HepG2 (cell line): ENCODE measurements around the gene SLC4A11. TPM values are rescaled to one million over a fixed set of nuclear protein-coding genes. Genes with fewer than 3 reads are reported as not detected.

ENCODE experiments used
- DR1 ChIP-seq: sonication (generic); formaldehyde crosslinking; IDR thresholded peaks from 2 replicates; pipeline ENCODE4 v1.8.0; 2021; ENCODE audit warnings: mild to moderate bottlenecking, missing genetic modification reagents, inconsistent platforms
- EHMT2 ChIP-seq: fragments of 200-600 bp; sonication (generic); IDR thresholded peaks from 2 replicates; pipeline ENCODE4 v1.7.0; 2017; ENCODE audit warnings: antibody characterized with exemption, low read depth, low read length, borderline replicate concordance
- HDAC2 ChIP-seq: sonication (generic); formaldehyde crosslinking; IDR thresholded peaks from 2 replicates; pipeline ENCODE4 v1.4.0; 2020; ENCODE audit warnings: missing genetic modification reagents
- HNF4G ChIP-seq, 2 experiments: sonication (generic) in 1 of 2; formaldehyde crosslinking in 1 of 2; IDR thresholded peaks; 2 replicates each; pipeline versions ENCODE4 v1.4.0 to v1.6.1; 2011 to 2020; ENCODE audit warnings: borderline replicate concordance in 2 of 2, low read depth in 2 of 2, mild to moderate bottlenecking in 2 of 2, low read length in 1 of 2, missing genetic modification reagents in 1 of 2, moderate library complexity in 1 of 2
- HOMEZ ChIP-seq: IDR thresholded peaks from 2 replicates; pipeline ENCODE4 v1.6.1; 2016; ENCODE audit warnings: low read depth
- PAF1 ChIP-seq: IDR thresholded peaks from 2 replicates; pipeline ENCODE4 v1.6.1; 2016; ENCODE audit warnings: missing genetic modification reagents, missing compliant biosample characterization
- PHF5A ChIP-seq: IDR thresholded peaks from one replicate; pipeline ENCODE4 v1.6.1; 2018; ENCODE audit warnings: low read depth, missing genetic modification reagents; ENCODE audit not compliant: unreplicated experiment
- RXRA ChIP-seq: sonication (generic); formaldehyde crosslinking; IDR thresholded peaks from 2 replicates; pipeline ENCODE4 v1.5.1; 2020; ENCODE audit warnings: missing genetic modification reagents
- SAP130 ChIP-seq: IDR thresholded peaks from 2 replicates; pipeline ENCODE4 v1.6.1; 2016; ENCODE audit warnings: low read depth
- SRY ChIP-seq: sonication (generic); formaldehyde crosslinking; IDR thresholded peaks from 2 replicates; pipeline ENCODE4 v1.8.0; 2022; ENCODE audit warnings: mild to moderate bottlenecking, missing genetic modification reagents
- ZBTB4 ChIP-seq: sonication (generic); formaldehyde crosslinking; IDR thresholded peaks from 2 replicates; pipeline ENCODE4 v1.4.0; 2020; ENCODE audit warnings: missing genetic modification reagents, mild to moderate bottlenecking, borderline replicate concordance
- ZEB1 ChIP-seq: IDR thresholded peaks from 2 replicates; pipeline ENCODE4 v1.6.1; 2012; ENCODE audit warnings: mild to moderate bottlenecking, low read depth, inconsistent platforms; ENCODE audit not compliant: insufficient replicate concordance
- ZMYM4 ChIP-seq: sonication (generic); formaldehyde crosslinking; IDR thresholded peaks from 2 replicates; pipeline ENCODE4 v1.8.1; 2023; ENCODE audit warnings: mild to moderate bottlenecking, missing genetic modification reagents
- ZNF367 ChIP-seq: sonication (generic); formaldehyde crosslinking; IDR thresholded peaks from 2 replicates; pipeline ENCODE4 v1.4.0; 2020; ENCODE audit warnings: missing genetic modification reagents, borderline replicate concordance
- ZNF768 ChIP-seq: sonication (generic); formaldehyde crosslinking; IDR thresholded peaks from 2 replicates; pipeline ENCODE4 v1.4.0; 2020; ENCODE audit warnings: missing genetic modification reagents
- ZNF782 ChIP-seq: sonication (generic); formaldehyde crosslinking; IDR thresholded peaks from 2 replicates; pipeline ENCODE4 v1.4.0; 2020; ENCODE audit warnings: missing genetic modification reagents, mild to moderate bottlenecking, borderline replicate concordance
- polyA plus RNA-seq, 8 experiments: library from polyadenylated mRNA; depleted of rRNA in 3 of 8; stranded (reverse) in 7 of 8; unstranded in 1 of 8; fragments of >200 nt; fragmentation: Illumina TruSeq in 4 of 8; extraction: Trizol in 4 of 8; gene quantifications; 2 replicates each; pipeline versions ENCODE4 v1.2.1 to v1.2.3, GENCODE V29; 2011 to 2016; ENCODE audit warnings: low read depth in 4 of 8, missing spikeins in 1 of 8, mixed read lengths in 1 of 8; ENCODE audit not compliant: insufficient read depth in 1 of 8
- total RNA-seq, 5 experiments: library from RNA; depleted of rRNA; stranded (reverse); fragments of >200 nt; fragmentation: Illumina TruSeq; extraction: Trizol; gene quantifications; 2 replicates each; pipeline ENCODE4 v1.2.3, GENCODE V29; 2016; ENCODE audit warnings: low read depth in 1 of 5
- TF ChIP-seq, protein P1 (sequence below): sonication (generic); formaldehyde crosslinking; IDR thresholded peaks from 2 replicates; pipeline ENCODE4 v1.8.0; 2022; ENCODE audit warnings: missing genetic modification reagents, mild to moderate bottlenecking, moderate library complexity, borderline replicate concordance
- TF ChIP-seq, protein P2 (sequence below), 2 experiments: fragments of 450-650 bp in 1 of 2; sonication (generic) in 1 of 2; formaldehyde crosslinking; IDR thresholded peaks; 2 replicates each; pipeline versions ENCODE4 v1.5.0 to v1.8.0; 2020 to 2022; ENCODE audit warnings: mild to moderate bottlenecking in 1 of 2, missing genetic modification reagents in 1 of 2

SLC4A11 gene
- total and polyA plus RNA-seq, 2 of the 13 experiments (the other 11 are each of a cell fraction or from before 2014, with no cell fraction given) = 3.9 to 27.0 TPM

- TF ChIP-seq HOMEZ (peak; percentile 27; the same call in 1 of the 2 replicates), SRY (CRISPR knock-in tag) (peak; percentile 35), ZBTB4 (no peak), SAP130 (CRISPR knock-in tag) (peak; percentile 50), EHMT2 (no peak), PAF1 (CRISPR knock-in tag) (no peak), PHF5A (CRISPR knock-in tag) (peak; percentile 13), ZNF768 (CRISPR knock-in tag) (no peak), HDAC2 (0 out of 2 replicates have a peak, but pooled peaks have one; percentile 24), ZNF782 (CRISPR knock-in tag) (no peak), RXRA (CRISPR knock-in tag) (0 out of 2 replicates have a peak, but pooled peaks have one; percentile 68), HNF4G (IDR thresholded peaks at IDR 0.05; ENCODE audit: borderline replicate concordance, low read depth, low read length) (peak; percentile 39; the same call in 1 of the 2 replicates), HNF4G (CRISPR knock-in tag; IDR thresholded peaks at IDR 0.05; ENCODE audit: borderline replicate concordance, low read depth) (peak; percentile 69; the same call in 1 of the 2 replicates), ZEB1 (no peak), ZNF367 (peak; percentile 58; the same call in 1 of the 2 replicates), DR1 (CRISPR knock-in tag) (no peak; the same call in 1 of the 2 replicates), ZMYM4 (CRISPR knock-in tag) (peak; percentile 63)
- TF ChIP-seq, protein P1, sequence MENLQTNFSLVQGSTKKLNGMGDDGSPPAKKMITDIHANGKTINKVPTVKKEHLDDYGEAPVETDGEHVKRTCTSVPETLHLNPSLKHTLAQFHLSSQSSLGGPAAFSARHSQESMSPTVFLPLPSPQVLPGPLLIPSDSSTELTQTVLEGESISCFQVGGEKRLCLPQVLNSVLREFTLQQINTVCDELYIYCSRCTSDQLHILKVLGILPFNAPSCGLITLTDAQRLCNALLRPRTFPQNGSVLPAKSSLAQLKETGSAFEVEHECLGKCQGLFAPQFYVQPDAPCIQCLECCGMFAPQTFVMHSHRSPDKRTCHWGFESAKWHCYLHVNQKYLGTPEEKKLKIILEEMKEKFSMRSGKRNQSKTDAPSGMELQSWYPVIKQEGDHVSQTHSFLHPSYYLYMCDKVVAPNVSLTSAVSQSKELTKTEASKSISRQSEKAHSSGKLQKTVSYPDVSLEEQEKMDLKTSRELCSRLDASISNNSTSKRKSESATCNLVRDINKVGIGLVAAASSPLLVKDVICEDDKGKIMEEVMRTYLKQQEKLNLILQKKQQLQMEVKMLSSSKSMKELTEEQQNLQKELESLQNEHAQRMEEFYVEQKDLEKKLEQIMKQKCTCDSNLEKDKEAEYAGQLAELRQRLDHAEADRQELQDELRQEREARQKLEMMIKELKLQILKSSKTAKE (CRISPR knock-in tag) = no peak; the same call in 1 of the 2 replicates
- TF ChIP-seq, protein P2, sequence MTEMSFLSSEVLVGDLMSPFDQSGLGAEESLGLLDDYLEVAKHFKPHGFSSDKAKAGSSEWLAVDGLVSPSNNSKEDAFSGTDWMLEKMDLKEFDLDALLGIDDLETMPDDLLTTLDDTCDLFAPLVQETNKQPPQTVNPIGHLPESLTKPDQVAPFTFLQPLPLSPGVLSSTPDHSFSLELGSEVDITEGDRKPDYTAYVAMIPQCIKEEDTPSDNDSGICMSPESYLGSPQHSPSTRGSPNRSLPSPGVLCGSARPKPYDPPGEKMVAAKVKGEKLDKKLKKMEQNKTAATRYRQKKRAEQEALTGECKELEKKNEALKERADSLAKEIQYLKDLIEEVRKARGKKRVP (CRISPR knock-in tag; IDR thresholded peaks at IDR 0.05) = no peak
These were observed at the start of gene SLC4A11 (continued) for GRCh38 chr20:3239026-3239866.
